Amniotic stem cell (primary cell): ENCODE data around the gene SAMD15.
A peak's percentile ranks its signal among the peaks of the same experiment; 100 is the strongest.
"Not testable (repeated sequence)": the region's sequence is repeated elsewhere in the genome, so short reads cannot be mapped to it uniquely, and the experiment has no call there.

Experiments used
- DNase-seq: peaks from one replicate; lab custom pipeline; 2025; lab: John Stamatoyannopoulos, UW

The SAMD15 gene

GRCh38 chr14:77376771-77377501 lies at the start of gene SAMD15, which contains the start of gene TMED8:
Gene SAMD15, plus strand, starts transcription at chr14:77377379. Its CDS starts 40 bp downstream, at chr14:77377419.
Gene TMED8, minus strand, starts transcription at chr14:77377094. Its CDS starts 41 bp downstream, at chr14:77377053.
- DNase-seq: peak; percentile 74

GRCh38 chr14:77329872-77330271 lies 47.3 kb upstream of the SAMD15 start:
- DNase-seq: no peak

- DNase-seq: no peak
Measured at GRCh38 chr14:77335576-77335975, 41.6 kb upstream of the SAMD15 start.

GRCh38 chr14:77337255-77337654 lies 39.9 kb upstream of the SAMD15 start:
- DNase-seq: not testable (repeated sequence)

GRCh38 chr14:77337880-77338279 lies 39.3 kb upstream of the SAMD15 start:
- DNase-seq: no peak

- no peak for DNase-seq
Measured at GRCh38 chr14:77338302-77338701, 38.9 kb upstream of the SAMD15 start.

- peak; percentile 31 for DNase-seq
Measured at GRCh38 chr14:77339407-77339806, 37.8 kb upstream of the SAMD15 start.

- no peak for DNase-seq
Measured at GRCh38 chr14:77340389-77340788, 36.8 kb upstream of the SAMD15 start.

- DNase-seq: no peak
Measured at GRCh38 chr14:77342726-77343397, 34.3 kb upstream of the SAMD15 start.

- DNase-seq: no peak
Measured at GRCh38 chr14:77343662-77344061, 33.5 kb upstream of the SAMD15 start.

GRCh38 chr14:77344377-77344996 lies 32.7 kb upstream of the SAMD15 start:
- DNase-seq: no peak

GRCh38 chr14:77346495-77346894 lies 30.7 kb upstream of the SAMD15 start:
- DNase-seq: no peak

- DNase-seq: no peak
Measured at GRCh38 chr14:77347751-77348150, 29.4 kb upstream of the SAMD15 start.

- no peak for DNase-seq
Measured at GRCh38 chr14:77353469-77354141, 23.6 kb upstream of the SAMD15 start.

GRCh38 chr14:77355811-77356210 lies 21.4 kb upstream of the SAMD15 start:
- DNase-seq: no peak

GRCh38 chr14:77356899-77357298 lies 20.3 kb upstream of the SAMD15 start:
- no peak for DNase-seq

- no peak for DNase-seq
Measured at GRCh38 chr14:77359626-77360025, 17.6 kb upstream of the SAMD15 start.

GRCh38 chr14:77364146-77364545 lies 13.0 kb upstream of the SAMD15 start:
- DNase-seq: no peak

GRCh38 chr14:77369285-77369684 lies 7.9 kb upstream of the SAMD15 start:
- DNase-seq: no peak

- no peak for DNase-seq
Measured at GRCh38 chr14:77372304-77372841, 4.8 kb upstream of the SAMD15 start.

GRCh38 chr14:77375164-77375950 lies 1.8 kb upstream of the SAMD15 start:
- no peak for DNase-seq
